MM.1S (cell line): Measurements from ENCODE around the gene C20orf202.

Experiments
- DNase-seq: peaks from one replicate; pipeline ENCODE4 v3.0.0-alpha.2; 2015
- H2AFZ ChIP-seq: fragments of 300-600 bp; sonication (generic); 2 replicates; pipeline ENCODE4 v1.6.0; 2016; ENCODE audit warnings: antibody characterized with exemption, low read length
- H3F3A ChIP-seq: fragments of 300-600 bp; sonication (generic); 2 replicates; pipeline ENCODE4 v1.6.1; 2016; ENCODE audit warnings: mild to moderate bottlenecking, antibody characterized with exemption, low read length, moderate library complexity, mixed read lengths; ENCODE audit not compliant: insufficient read depth
- H3K27ac ChIP-seq: fragments of 300-600 bp; sonication (generic); 2 replicates; pipeline ENCODE4 v1.5.1; 2016; ENCODE audit warnings: mild to moderate bottlenecking, low read length
- H3K27me3 ChIP-seq: fragments of 300-600 bp; sonication (generic); replicated peaks from 2 replicates; pipeline ENCODE4 v1.6.0; 2016; ENCODE audit warnings: low read length; ENCODE audit not compliant: insufficient read depth
- H3K36me3 ChIP-seq: fragments of 300-600 bp; sonication (generic); replicated peaks from 2 replicates; pipeline ENCODE4 v1.6.1; 2016; ENCODE audit warnings: mild to moderate bottlenecking, low read length, mixed read lengths; ENCODE audit not compliant: insufficient read depth
- H3K4me1 ChIP-seq: fragments of 300-600 bp; sonication (generic); 2 replicates; pipeline ENCODE4 v1.6.1; 2016; ENCODE audit warnings: low read length, mixed read lengths
- H3K4me2 ChIP-seq: fragments of 300-600 bp; sonication (generic); 2 replicates; pipeline ENCODE4 v1.6.0; 2016; ENCODE audit warnings: low read depth, low read length
- H3K4me3 ChIP-seq: fragments of 300-600 bp; sonication (generic); 2 replicates; pipeline ENCODE4 v1.5.1; 2016; ENCODE audit warnings: low read length, mixed read lengths
- H3K79me2 ChIP-seq: fragments of 300-600 bp; sonication (generic); 2 replicates; pipeline ENCODE4 v1.6.1; 2016; ENCODE audit warnings: mixed run types, low read length, mixed read lengths
- H3K9ac ChIP-seq: fragments of 300-600 bp; sonication (generic); 2 replicates; pipeline ENCODE4 v1.6.1; 2016; ENCODE audit warnings: low read length, mixed read lengths
- H3K9me2 ChIP-seq: fragments of 300-600 bp; sonication (generic); replicated peaks from 2 replicates; pipeline ENCODE4 v1.6.1; 2016; ENCODE audit warnings: mild to moderate bottlenecking, low read length, mixed read lengths; ENCODE audit not compliant: insufficient read depth
- H3K9me3 ChIP-seq: fragments of 300-600 bp; sonication (generic); replicated peaks from 2 replicates; pipeline ENCODE4 v1.6.1; 2016; ENCODE audit warnings: mild to moderate bottlenecking, low read length, mixed read lengths; ENCODE audit not compliant: insufficient read depth
- H4K20me1 ChIP-seq: fragments of 300-600 bp; sonication (generic); 2 replicates; pipeline ENCODE4 v1.6.1; 2016; ENCODE audit warnings: mild to moderate bottlenecking, low read length, moderate library complexity, mixed read lengths; ENCODE audit not compliant: insufficient read depth
- CTCF ChIP-seq: fragments of 300-600 bp; sonication (generic); IDR thresholded peaks from 2 replicates; pipeline ENCODE4 v1.5.1; 2016; ENCODE audit warnings: antibody characterized with exemption, low read length, mixed read lengths
- EZH2 ChIP-seq: fragments of 300-600 bp; sonication (generic); optimal IDR thresholded peaks from 2 replicates; pipeline ENCODE3; 2017; ENCODE audit warnings: low read depth, mild to moderate bottlenecking, antibody characterized with exemption, low read length, mixed read lengths
- EZH2phosphoT487 ChIP-seq: fragments of 300-600 bp; sonication (generic); IDR thresholded peaks from 2 replicates; pipeline ENCODE4 v1.6.1; 2018; ENCODE audit warnings: antibody characterized with exemption, low read length

Gene C20orf202

GRCh38 chr20:1229541-1229940 is 26.3 kb downstream of the C20orf202 start:
- TF ChIP-seq EZH2 (no peak), CTCF (no peak), EZH2phosphoT487 (no peak)
- H3K9ac ChIP-seq: no peak overlapping the region
- no peaks in the 10 kb centered on the region for H3K9me2 ChIP-seq
- no peaks in the 10 kb centered on the region for H3K36me3 ChIP-seq
- H4K20me1 ChIP-seq: no peaks in the 10 kb centered on the region
- H3K27ac ChIP-seq: no peak overlapping the region
- H3K4me2 ChIP-seq: no peak overlapping the region
- no peak overlapping the region for H2AFZ ChIP-seq
- H3F3A ChIP-seq: peaks cover 8% of the 10 kb centered on the region
- H3K4me3 ChIP-seq: no peak overlapping the region
- no peak for DNase-seq
- no peaks in the 10 kb centered on the region for H3K4me1 ChIP-seq
- no peaks in the 10 kb centered on the region for H3K27me3 ChIP-seq
- no peaks in the 10 kb centered on the region for H3K79me2 ChIP-seq
- no peaks in the 10 kb centered on the region for H3K9me3 ChIP-seq

GRCh38 chr20:1232286-1233111 is 29.2 kb downstream of the C20orf202 start:
- Histone ChIP-seq H3F3A (no peaks in the 10 kb centered on the region), H3K79me2 (no peaks in the 10 kb centered on the region), H3K9me3 (no peaks in the 10 kb centered on the region), H3K4me3 (no peak overlapping the region), H3K4me2 (no peak overlapping the region), H3K36me3 (no peaks in the 10 kb centered on the region), H3K9me2 (no peaks in the 10 kb centered on the region), H3K9ac (no peak overlapping the region), H4K20me1 (no peaks in the 10 kb centered on the region), H3K27me3 (no peaks in the 10 kb centered on the region), H2AFZ (no peak overlapping the region), H3K4me1 (no peaks in the 10 kb centered on the region), H3K27ac (no peak overlapping the region)
- no peak for TF ChIP-seq EZH2
- no peak for TF ChIP-seq CTCF
- no peak for TF ChIP-seq EZH2phosphoT487
- no peak for DNase-seq

GRCh38 chr20:1240549-1240948 is 37.3 kb downstream of the C20orf202 start:
- TF ChIP-seq EZH2: no peak
- Histone ChIP-seq H3F3A (no peaks in the 10 kb centered on the region), H3K9me2 (no peaks in the 10 kb centered on the region), H3K9me3 (no peaks in the 10 kb centered on the region), H2AFZ (no peak overlapping the region), H3K4me1 (no peaks in the 10 kb centered on the region), H3K4me3 (no peak overlapping the region), H3K9ac (no peak overlapping the region), H3K27me3 (no peaks in the 10 kb centered on the region), H3K4me2 (no peak overlapping the region), H3K27ac (no peak overlapping the region), H3K79me2 (no peaks in the 10 kb centered on the region), H4K20me1 (no peaks in the 10 kb centered on the region), H3K36me3 (no peaks in the 10 kb centered on the region)
- DNase-seq: no peak

GRCh38 chr20:1241456-1241855 is 38.2 kb downstream of the C20orf202 start:
- H3F3A ChIP-seq: no peaks in the 10 kb centered on the region
- H3K9me2 ChIP-seq: no peaks in the 10 kb centered on the region
- no peaks in the 10 kb centered on the region for H4K20me1 ChIP-seq
- H3K9me3 ChIP-seq: no peaks in the 10 kb centered on the region
- peaks cover under 1% of the 10 kb centered on the region; the same call in 1 of the 2 replicates for H3K4me1 ChIP-seq
- H3K27ac ChIP-seq: no peak overlapping the region
- no peaks in the 10 kb centered on the region for H3K79me2 ChIP-seq
- DNase-seq: no peak
- H2AFZ ChIP-seq: no peak overlapping the region
- TF ChIP-seq CTCF (no peak), EZH2phosphoT487 (no peak), EZH2 (no peak)
- H3K36me3 ChIP-seq: no peaks in the 10 kb centered on the region
- no peak overlapping the region for H3K9ac ChIP-seq
- H3K4me2 ChIP-seq: no peak overlapping the region
- no peaks in the 10 kb centered on the region for H3K27me3 ChIP-seq
- no peak overlapping the region for H3K4me3 ChIP-seq
